ENCODE data around the gene CPED1.
"Not testable (repeated sequence)": the region's sequence is repeated elsewhere in the genome, so short reads cannot be mapped to it uniquely, and the experiment has no call there.

CPED1 gene

GRCh38 chr7:121020989-121021969 lies 32.8 kb downstream of the CPED1 start:
- DNase-seq: no peak

DNA sequence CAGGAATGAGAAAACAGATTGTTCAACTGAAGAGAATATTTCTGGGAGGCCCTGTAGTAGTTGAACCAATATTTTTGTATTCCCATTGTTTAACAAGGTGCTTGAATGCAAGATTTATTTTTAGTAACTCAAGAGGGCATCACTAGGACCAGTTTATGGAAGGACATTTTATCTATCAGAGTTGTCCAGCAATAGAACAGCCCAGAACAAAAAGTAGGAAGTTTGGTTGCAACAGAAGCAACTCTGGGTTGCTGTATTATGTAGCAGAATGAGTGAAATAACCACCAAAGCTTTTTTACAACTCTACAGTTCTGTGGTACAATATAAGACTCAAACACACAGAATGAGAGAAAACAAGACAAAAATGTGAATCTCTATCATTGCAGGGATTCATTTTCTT lies 34.7 kb downstream of the CPED1 start:
- DNase-seq: no peak

GRCh38 chr7:121023683-121024511 lies 35.4 kb downstream of the CPED1 start:
- no peak for DNase-seq

DNA sequence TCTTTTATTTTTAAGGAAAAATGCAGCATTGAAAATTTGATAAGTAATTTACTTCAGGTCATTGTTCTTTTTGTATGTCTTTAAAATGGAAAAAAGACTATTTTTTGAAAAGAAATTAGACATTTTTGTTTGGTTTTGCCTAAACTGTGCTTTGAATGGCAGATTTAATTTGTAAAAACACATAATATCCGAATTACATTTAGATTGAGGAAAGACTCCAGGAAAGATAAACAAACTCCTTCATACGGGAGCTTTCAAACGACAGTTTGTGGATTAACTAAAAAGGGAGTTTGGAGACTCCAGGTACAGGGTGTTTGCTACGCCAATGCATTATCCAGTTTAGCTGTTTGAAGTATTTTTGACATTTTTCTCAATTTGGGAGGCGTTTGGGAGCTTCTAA lies 36.1 kb downstream of the CPED1 start:
- DNase-seq: no peak

- DNase-seq: no peak
These were observed 37.6 kb downstream of the CPED1 start for GRCh38 chr7:121026159-121026558.

DNA sequence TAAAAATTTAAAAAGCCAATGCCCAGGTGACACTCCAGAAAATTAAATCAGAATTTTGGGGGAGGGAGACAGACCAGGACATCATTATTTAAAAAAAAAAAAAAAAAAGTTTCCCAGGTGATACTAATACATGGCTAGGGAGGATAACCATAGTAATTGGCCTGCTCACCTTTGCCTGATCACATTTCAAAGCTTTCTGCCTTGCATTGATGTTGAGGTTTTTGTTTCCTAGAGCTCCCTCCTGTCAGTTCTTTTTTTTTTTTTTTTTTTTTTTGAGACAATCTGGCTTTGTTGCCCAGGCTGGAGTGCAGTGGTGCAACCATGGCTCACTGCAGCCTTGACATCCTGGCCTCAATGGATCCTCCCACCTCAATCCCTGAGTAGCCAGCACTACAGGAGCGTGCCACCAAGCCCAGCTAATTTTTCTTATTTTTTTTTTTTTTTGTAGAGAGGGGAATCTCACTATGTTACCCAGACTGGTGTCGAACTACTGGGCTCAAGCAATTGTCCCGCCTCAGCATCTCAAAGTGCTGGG lies 38.1 kb downstream of the CPED1 start:
- no peak for DNase-seq

GRCh38 chr7:121027761-121028669 lies 39.5 kb downstream of the CPED1 start:
- no peak for DNase-seq

DNA sequence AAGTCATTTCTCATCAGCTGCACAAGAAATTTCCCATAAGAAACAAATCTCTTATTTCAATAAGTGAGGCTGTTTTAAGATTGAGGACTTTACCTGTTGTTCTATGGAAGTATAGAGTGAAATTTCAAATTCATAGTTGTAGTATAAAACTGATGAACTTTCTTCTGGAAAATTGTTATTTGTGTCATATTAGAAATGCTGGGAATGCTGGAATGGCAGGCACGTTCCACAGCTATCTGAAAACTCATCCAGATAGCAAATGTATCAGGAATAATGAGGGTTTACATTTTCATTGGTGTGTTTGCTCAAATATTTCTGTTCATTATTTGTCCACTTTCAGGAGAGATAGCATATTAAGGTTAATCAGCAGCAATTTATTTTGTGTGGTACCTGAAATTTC lies 40.8 kb downstream of the CPED1 start:
- DNase-seq: no peak

DNA sequence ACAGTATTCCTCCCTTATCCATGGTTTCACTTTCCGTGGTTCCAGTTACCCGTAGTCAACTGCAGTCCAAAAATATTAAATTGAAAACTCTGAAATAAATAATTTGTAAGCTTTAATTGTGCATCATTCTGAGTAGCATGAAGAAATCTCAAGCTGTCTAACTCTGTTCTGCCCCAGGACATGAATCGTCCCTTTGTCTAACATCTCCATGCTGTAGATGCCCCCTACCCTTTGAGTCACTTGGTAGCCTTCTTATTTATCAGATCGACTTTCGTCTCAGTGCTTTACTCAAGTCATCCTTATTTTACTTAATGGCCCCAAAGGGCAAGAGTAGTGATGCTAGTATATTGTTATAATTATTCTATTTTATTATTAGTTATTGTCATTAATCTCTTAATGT lies 41.8 kb downstream of the CPED1 start:
- no peak for DNase-seq

DNA sequence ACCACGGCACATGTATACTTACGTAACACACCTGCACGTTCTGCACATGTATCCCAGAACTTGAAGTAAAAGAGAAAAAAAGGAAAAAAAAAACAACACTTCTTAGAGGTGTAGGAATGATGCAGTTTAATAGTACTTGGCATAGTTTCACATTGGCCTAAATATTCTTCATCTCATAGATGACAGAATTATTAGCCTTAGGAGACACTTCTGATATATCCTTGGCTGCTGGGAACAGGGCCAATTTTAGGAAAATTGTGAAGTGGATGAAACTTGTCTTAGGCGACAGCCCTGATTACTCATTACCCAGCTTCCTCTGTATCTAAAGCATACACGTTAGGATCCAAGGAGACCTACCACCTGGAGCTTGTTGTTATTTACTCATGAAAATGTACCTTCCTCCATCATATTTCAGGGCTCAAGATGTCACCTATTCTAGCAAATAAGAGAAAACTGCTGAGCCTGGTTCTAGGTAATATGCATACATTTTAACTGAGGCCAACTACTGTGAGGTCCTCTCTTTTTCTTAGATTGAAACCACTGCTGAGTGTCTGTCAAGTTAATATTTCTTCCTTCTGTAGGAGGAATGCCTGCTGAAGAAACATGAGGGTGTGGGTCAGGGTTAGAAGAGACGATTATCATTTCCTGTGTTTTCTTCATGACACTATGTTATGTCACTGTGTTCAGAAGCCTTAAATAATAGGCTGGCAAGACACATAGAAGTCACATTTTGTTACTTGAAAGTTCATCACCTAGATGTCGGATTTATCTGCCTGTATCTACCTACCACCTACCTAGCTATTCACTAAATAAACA lies 44.3 kb downstream of the CPED1 start:
- no peak for DNase-seq

DNA sequence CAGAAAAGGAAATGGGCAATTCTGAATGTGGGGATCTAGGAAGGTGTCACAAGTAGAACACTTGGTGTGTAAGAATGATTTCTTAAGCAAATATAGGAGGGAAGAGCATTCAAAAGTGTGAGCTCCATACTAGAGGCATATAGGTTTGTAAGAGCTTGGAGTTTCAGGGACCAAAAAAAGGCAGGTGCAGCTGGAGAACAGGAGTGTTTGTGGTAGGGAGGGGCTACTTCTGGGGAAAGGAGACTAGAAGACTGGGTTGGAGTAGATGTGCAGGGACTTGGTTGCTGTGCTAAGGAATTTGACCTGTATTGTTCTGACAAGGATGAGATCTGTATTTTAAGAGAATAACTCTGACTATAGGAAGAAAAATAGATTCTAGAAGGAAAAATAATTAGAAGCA lies 46.4 kb downstream of the CPED1 start:
- DNase-seq: no peak

DNA sequence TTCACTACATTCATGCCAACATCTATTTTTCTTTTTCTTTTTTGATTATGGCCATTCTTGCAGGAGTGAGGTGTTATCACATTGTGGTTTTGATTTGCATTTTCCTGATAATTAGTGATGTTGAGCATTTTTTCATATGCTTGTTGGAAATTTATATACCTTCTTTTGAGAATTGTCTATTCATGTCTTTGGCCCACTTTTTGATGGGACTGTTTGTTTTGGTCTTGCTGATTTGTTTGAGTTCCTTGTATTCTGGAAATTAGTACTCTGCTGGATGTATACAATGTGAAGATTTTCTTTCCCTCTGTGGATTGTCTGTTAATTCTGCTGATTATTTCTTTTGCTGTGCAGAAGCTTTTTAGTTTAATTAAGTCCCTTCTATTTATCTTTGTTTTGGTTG lies 48.3 kb downstream of the CPED1 start:
- not testable (repeated sequence) for DNase-seq

GRCh38 chr7:121037329-121037728 lies 48.8 kb downstream of the CPED1 start:
- not testable (repeated sequence) for DNase-seq

GRCh38 chr7:121037957-121038716 lies 49.6 kb downstream of the CPED1 start:
- no peak for DNase-seq

DNA sequence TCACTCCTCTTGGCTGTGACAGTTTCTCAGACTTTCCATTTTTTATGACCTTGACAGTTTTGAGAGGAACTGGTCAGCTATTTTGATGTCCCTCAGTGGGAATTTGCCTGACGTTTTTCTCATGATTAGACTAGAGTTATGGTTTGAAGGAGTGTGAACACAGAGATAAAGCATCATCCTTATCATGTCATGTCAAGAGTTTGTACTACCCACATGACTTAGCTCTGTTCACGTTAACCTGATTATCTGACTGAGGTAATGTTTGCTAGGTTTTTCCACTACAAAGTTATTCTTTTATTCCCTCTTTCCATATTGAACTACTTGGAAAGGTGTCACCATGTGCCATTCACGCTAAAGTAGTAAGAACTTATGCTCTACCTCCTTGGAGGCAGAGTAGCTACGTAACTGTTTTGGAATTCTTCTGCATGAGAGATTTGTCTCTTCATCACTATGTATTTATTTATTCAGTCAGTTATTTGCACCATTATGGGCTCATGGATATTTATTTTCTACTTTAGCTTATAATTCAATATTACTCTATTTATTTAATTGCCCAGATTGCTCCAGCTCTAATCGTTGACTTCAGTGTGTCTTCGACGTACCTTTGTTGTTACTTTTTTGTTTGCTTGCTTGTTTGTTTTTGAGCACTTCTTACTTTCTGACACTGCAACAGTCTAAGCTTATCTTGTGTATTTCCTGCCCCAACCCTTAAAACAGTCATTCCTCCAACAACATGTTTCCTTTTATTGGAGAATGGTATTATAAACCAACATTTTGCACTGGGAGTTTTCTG lies 50.4 kb downstream of the CPED1 start:
- no peak for DNase-seq

GRCh38 chr7:121039510-121039822 lies 51.0 kb downstream of the CPED1 start:
- no peak for DNase-seq

- DNase-seq: no peak
These were observed 51.5 kb downstream of the CPED1 start for GRCh38 chr7:121039994-121040393.

DNA sequence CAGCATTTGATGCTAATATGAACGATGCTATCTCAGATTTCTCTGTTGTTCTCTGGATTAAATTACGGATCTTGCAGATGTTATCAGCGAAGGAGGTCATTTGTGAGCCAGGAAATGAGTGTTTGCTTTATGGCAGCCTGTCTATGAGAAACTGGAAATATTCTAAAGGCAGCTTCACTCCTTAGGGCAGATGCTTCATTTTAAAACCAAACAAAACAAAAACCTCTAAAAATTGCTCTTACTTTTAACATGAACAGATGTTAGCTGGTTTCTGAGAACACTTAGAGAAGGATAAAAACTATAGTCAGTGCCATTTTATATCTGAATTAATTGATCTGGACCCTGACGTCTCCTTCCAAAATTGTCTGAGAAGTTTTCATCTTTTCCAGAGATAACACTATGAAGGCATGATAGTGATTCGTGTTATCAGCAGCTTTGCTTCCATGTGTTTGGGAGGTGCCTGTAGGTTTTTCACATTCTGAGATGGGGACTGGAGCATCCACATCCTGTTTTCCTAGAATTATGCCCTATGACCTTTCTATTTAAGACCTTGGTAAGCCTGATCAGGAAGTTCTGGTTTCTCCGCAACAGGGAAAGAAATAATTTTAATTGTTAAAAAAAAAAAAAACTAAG lies 53.1 kb downstream of the CPED1 start:
- no peak for DNase-seq

GRCh38 chr7:121042195-121042594 lies 53.7 kb downstream of the CPED1 start:
- no peak for DNase-seq

DNA sequence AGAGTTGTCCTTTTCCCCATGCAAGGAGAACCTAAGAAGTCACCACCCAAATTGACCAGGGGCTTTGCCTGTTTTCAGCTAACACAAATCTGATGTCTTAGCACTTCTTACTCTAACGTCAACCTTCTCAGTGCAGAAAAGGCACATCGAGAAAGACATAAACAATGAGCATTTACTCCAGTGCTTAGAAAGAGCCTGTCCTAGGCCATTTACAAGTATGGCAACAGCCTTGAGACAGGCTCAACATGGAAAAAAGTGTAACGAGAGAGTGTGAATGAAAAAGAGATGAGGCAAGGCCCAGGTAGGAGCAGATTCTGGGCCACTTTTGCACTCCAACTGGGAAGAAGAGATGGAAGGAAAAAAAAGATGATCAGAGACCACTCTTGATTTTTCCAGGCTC lies 54.4 kb downstream of the CPED1 start:
- no peak for DNase-seq
